ENCODE data around the gene NRXN3. TPM values are rescaled to one million over a fixed set of nuclear protein-coding genes. Genes with fewer than 3 reads are reported as not detected.

NRXN3 gene
- total and polyA plus RNA-seq, 3 experiments from 2014 or later, result not detected

DNA sequence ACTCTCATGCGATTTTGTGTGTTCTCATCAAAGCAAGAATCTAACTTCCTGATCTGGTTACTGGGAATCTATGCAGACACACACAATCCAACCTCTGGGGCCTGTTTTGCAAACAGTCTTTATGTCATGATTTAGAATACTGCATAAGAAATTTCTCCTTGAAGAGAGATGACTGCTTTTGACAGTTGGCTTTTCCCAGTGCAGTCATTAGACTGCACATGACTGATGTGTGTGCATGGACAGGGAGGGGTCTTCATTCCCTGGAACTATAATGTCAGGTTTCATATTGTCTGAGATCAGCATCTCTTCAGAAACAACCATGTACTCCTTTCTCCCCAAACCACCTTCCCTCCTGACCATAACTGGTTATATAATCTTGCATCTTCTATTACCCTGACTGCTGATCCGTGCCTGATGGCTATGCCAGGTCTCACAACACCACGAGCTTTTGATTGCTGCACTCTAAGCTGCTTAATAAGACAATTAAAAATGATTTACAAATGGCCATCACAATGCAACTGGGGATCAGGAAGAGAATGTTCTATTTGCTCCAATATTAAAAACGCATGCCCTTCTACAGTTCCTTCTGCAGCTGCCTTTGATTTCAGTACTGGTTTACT is 995.4 kb downstream of the NRXN3 start:
- H3K27ac Mint-ChIP-seq, result no peak overlapping the region
- H3K36me3 ChIP-seq (ENCODE audit: insufficient read depth, low read length), result no peaks in the 10 kb centered on the region
- ChIA-PET CTCF (no interaction called here), POLR2A (no interaction called here)
- no peak overlapping the region for H3K4me3 Mint-ChIP-seq
- H3K27me3 Mint-ChIP-seq, result no peaks in the 10 kb centered on the region
- H3K27ac ChIP-seq (ENCODE audit: low read depth, low read length), result no peak overlapping the region
- no peak for DNase-seq
- no peak overlapping the region for H3K4me3 ChIP-seq (ENCODE audit: low read length)
- no peaks in the 10 kb centered on the region for H3K4me1 Mint-ChIP-seq
- H3K9me3 ChIP-seq (ENCODE audit: low read length), result no peaks in the 10 kb centered on the region
- no peaks in the 10 kb centered on the region for H3K4me1 ChIP-seq (ENCODE audit: insufficient read depth, low read length)
- H3K9me3 Mint-ChIP-seq, result peaks cover 5 to 33% (median 12%) of the 10 kb centered on the region in 5 donors
- no peaks in the 10 kb centered on the region for H3K27me3 ChIP-seq (ENCODE audit: insufficient read depth, low read length, poor library complexity, severe bottlenecking)
- H3K36me3 Mint-ChIP-seq, result no peaks in the 10 kb centered on the region

GRCh38 chr14:79166171-79166570 is 996.0 kb downstream of the NRXN3 start:
- Histone ChIP-seq H3K27ac (ENCODE audit: low read depth, low read length) (no peak overlapping the region), H3K4me3 (ENCODE audit: low read length) (no peak overlapping the region), H3K36me3 (ENCODE audit: insufficient read depth, low read length) (no peaks in the 10 kb centered on the region), H3K27me3 (ENCODE audit: insufficient read depth, low read length, poor library complexity, severe bottlenecking) (no peaks in the 10 kb centered on the region), H3K9me3 (ENCODE audit: low read length) (no peaks in the 10 kb centered on the region), H3K4me1 (ENCODE audit: insufficient read depth, low read length) (no peaks in the 10 kb centered on the region)
- Mint-ChIP-seq H3K27ac (no peak overlapping the region), H3K36me3 (no peaks in the 10 kb centered on the region), H3K9me3 (peaks cover 3 to 35% (median 7%) of the 10 kb centered on the region in 5 donors), H3K4me1 (no peaks in the 10 kb centered on the region), H3K27me3 (no peaks in the 10 kb centered on the region), H3K4me3 (no peak overlapping the region)
- POLR2A ChIA-PET, result no interaction called here
- CTCF ChIA-PET, result no interaction called here
- DNase-seq, result no peak

DNA sequence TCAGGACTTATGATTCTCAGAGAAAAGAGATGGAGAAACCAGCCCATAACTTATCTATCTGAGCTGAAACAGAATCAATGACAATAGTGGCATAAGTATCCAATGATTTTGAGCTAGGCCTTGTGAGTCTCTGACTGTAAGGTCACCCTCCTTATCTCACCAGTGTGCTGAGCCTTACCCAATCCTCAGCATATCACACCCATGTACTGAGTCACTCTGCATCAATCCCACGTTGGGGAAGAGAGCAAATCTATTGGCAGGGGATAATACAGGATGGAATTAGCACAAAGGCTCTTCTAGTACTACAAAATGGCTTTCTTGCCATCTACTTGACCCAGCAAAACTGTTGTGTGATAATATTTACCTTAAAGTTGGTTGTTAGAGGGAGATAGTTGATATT is 997.8 kb downstream of the NRXN3 start:
- Mint-ChIP-seq H3K27ac (no peak overlapping the region), H3K27me3 (no peaks in the 10 kb centered on the region), H3K9me3 (peaks cover 3 to 29% (median 6%) of the 10 kb centered on the region in 5 donors), H3K36me3 (no peaks in the 10 kb centered on the region), H3K4me3 (no peak overlapping the region), H3K4me1 (no peaks in the 10 kb centered on the region)
- Histone ChIP-seq H3K9me3 (ENCODE audit: low read length) (no peaks in the 10 kb centered on the region), H3K4me1 (ENCODE audit: insufficient read depth, low read length) (no peaks in the 10 kb centered on the region), H3K36me3 (ENCODE audit: insufficient read depth, low read length) (no peaks in the 10 kb centered on the region), H3K4me3 (ENCODE audit: low read length) (no peak overlapping the region), H3K27ac (ENCODE audit: low read depth, low read length) (no peak overlapping the region), H3K27me3 (ENCODE audit: insufficient read depth, low read length, poor library complexity, severe bottlenecking) (no peaks in the 10 kb centered on the region)
- CTCF ChIA-PET, result no interaction called here
- POLR2A ChIA-PET, result no interaction called here
- no peak for DNase-seq

- Histone ChIP-seq H3K4me1 (ENCODE audit: insufficient read depth, low read length) (no peaks in the 10 kb centered on the region), H3K27ac (ENCODE audit: low read depth, low read length) (no peak overlapping the region), H3K4me3 (ENCODE audit: low read length) (no peak overlapping the region), H3K9me3 (ENCODE audit: low read length) (no peaks in the 10 kb centered on the region), H3K27me3 (ENCODE audit: insufficient read depth, low read length, poor library complexity, severe bottlenecking) (no peaks in the 10 kb centered on the region), H3K36me3 (ENCODE audit: insufficient read depth, low read length) (no peaks in the 10 kb centered on the region)
- H3K4me3 Mint-ChIP-seq, result no peak overlapping the region
- no peak overlapping the region for H3K27ac Mint-ChIP-seq
- H3K36me3 Mint-ChIP-seq, result peaks cover 0 to under 1% (median 0%) of the 10 kb centered on the region in 3 donors
- POLR2A ChIA-PET, result no interaction called here
- DNase-seq, result no peak
- CTCF ChIA-PET, result no interaction called here
- peaks cover 0 to 20% (median 1%) of the 10 kb centered on the region in 5 donors for H3K9me3 Mint-ChIP-seq
- no peaks in the 10 kb centered on the region for H3K27me3 Mint-ChIP-seq
- H3K4me1 Mint-ChIP-seq, result no peaks in the 10 kb centered on the region
Observed at GRCh38 chr14:79175671-79176070, 1005.5 kb downstream of the NRXN3 start.

DNA sequence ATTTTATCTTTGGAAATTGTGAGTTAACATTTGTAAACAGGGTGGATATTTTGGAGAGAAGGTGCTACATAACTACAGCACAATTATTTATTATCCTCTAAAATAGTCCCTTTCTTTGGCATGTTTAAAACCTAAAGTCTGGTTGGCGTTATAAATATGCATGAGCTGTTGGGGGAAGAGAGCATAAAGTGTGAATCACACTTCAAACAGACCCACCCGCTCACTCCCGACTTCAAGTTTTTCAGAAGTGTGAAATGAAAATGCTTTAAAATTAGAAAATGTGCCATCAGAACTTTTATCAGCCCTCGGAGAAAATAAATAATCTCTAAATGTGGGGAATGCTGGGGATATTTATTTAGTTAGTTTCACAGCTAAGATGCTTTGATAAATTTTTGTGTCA is 1006.9 kb downstream of the NRXN3 start:
- H3K9me3 Mint-ChIP-seq, result peaks cover 0 to 16% (median 3%) of the 10 kb centered on the region in 5 donors
- ChIA-PET POLR2A (no interaction called here), CTCF (no interaction called here)
- Histone ChIP-seq H3K9me3 (ENCODE audit: low read length) (no peaks in the 10 kb centered on the region), H3K27me3 (ENCODE audit: insufficient read depth, low read length, poor library complexity, severe bottlenecking) (no peaks in the 10 kb centered on the region), H3K27ac (ENCODE audit: low read depth, low read length) (no peak overlapping the region), H3K36me3 (ENCODE audit: insufficient read depth, low read length) (no peaks in the 10 kb centered on the region), H3K4me3 (ENCODE audit: low read length) (no peak overlapping the region), H3K4me1 (ENCODE audit: insufficient read depth, low read length) (no peaks in the 10 kb centered on the region)
- no peak for DNase-seq
- H3K27ac Mint-ChIP-seq, result no peak overlapping the region
- H3K4me1 Mint-ChIP-seq, result no peaks in the 10 kb centered on the region
- no peak overlapping the region for H3K4me3 Mint-ChIP-seq
- H3K27me3 Mint-ChIP-seq, result no peaks in the 10 kb centered on the region
- peaks cover 0 to 1% (median 0%) of the 10 kb centered on the region in 3 donors for H3K36me3 Mint-ChIP-seq

GRCh38 chr14:79178719-79179118 is 1008.5 kb downstream of the NRXN3 start:
- peaks cover 0 to 16% (median 3%) of the 10 kb centered on the region in 5 donors for H3K9me3 Mint-ChIP-seq

GRCh38 chr14:79179985-79180384 is 1009.8 kb downstream of the NRXN3 start:
- no peak overlapping the region for H3K27ac Mint-ChIP-seq

More at GRCh38 chr14:79178719-79179118, 1008.5 kb downstream of the NRXN3 start:
- no peak for DNase-seq
- Mint-ChIP-seq H3K4me1 (no peaks in the 10 kb centered on the region), H3K27ac (no peak overlapping the region), H3K36me3 (peaks cover 0 to 1% (median 0%) of the 10 kb centered on the region in 3 donors), H3K27me3 (no peaks in the 10 kb centered on the region), H3K4me3 (no peak overlapping the region)
- Histone ChIP-seq H3K27me3 (ENCODE audit: insufficient read depth, low read length, poor library complexity, severe bottlenecking) (no peaks in the 10 kb centered on the region), H3K27ac (ENCODE audit: low read depth, low read length) (no peak overlapping the region), H3K9me3 (ENCODE audit: low read length) (no peaks in the 10 kb centered on the region), H3K4me3 (ENCODE audit: low read length) (no peak overlapping the region), H3K4me1 (ENCODE audit: insufficient read depth, low read length) (no peaks in the 10 kb centered on the region), H3K36me3 (ENCODE audit: insufficient read depth, low read length) (no peaks in the 10 kb centered on the region)
- CTCF ChIA-PET, result no interaction called here
- POLR2A ChIA-PET, result no interaction called here

DNA sequence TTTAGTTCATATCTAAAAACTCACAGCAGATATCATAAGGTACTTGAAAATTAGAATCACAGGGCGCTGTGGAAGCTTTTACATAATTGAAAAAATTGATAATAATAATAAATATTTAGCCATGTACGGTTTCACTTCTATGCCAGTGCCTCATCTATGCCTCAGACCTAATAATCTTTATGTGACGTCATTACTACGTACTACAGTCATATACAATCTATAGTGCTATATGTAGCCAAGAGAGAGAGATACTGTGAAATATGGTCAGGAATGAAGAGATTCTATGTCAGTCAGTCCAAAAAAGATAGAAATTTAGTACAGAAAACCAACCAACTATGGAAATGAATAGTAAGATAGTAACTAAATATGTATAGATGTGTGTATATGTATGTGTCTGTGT is 1010.5 kb downstream of the NRXN3 start:
- peaks cover 0 to 1% (median 0%) of the 10 kb centered on the region in 3 donors for H3K36me3 Mint-ChIP-seq
- H3K4me1 ChIP-seq (ENCODE audit: insufficient read depth, low read length), result no peaks in the 10 kb centered on the region
- peaks cover 0 to 12% (median 2%) of the 10 kb centered on the region in 5 donors for H3K9me3 Mint-ChIP-seq
- no peak overlapping the region for H3K27ac Mint-ChIP-seq
- no peaks in the 10 kb centered on the region for H3K36me3 ChIP-seq (ENCODE audit: insufficient read depth, low read length)
- DNase-seq, result no peak
- H3K4me3 Mint-ChIP-seq, result no peak overlapping the region
- POLR2A ChIA-PET, result no interaction called here
- H3K27me3 ChIP-seq (ENCODE audit: insufficient read depth, low read length, poor library complexity, severe bottlenecking), result no peaks in the 10 kb centered on the region
- no peaks in the 10 kb centered on the region for H3K4me1 Mint-ChIP-seq
- H3K27me3 Mint-ChIP-seq, result no peaks in the 10 kb centered on the region
- no peak overlapping the region for H3K4me3 ChIP-seq (ENCODE audit: low read length)
- H3K27ac ChIP-seq (ENCODE audit: low read depth, low read length), result no peak overlapping the region
- CTCF ChIA-PET, result no interaction called here
- no peaks in the 10 kb centered on the region for H3K9me3 ChIP-seq (ENCODE audit: low read length)

More at GRCh38 chr14:79179985-79180384, 1009.8 kb downstream of the NRXN3 start:
- POLR2A ChIA-PET, result no interaction called here
- no peak overlapping the region for H3K27ac ChIP-seq (ENCODE audit: low read depth, low read length)
- Mint-ChIP-seq H3K36me3 (peaks cover 0 to 1% (median 0%) of the 10 kb centered on the region in 3 donors), H3K9me3 (peaks cover 0 to 12% (median 3%) of the 10 kb centered on the region in 5 donors), H3K27me3 (no peaks in the 10 kb centered on the region), H3K4me3 (no peak overlapping the region), H3K4me1 (no peaks in the 10 kb centered on the region)
- no peaks in the 10 kb centered on the region for H3K9me3 ChIP-seq (ENCODE audit: low read length)
- no peak overlapping the region for H3K4me3 ChIP-seq (ENCODE audit: low read length)
- no peak for DNase-seq
- H3K27me3 ChIP-seq (ENCODE audit: insufficient read depth, low read length, poor library complexity, severe bottlenecking), result no peaks in the 10 kb centered on the region
- no peaks in the 10 kb centered on the region for H3K36me3 ChIP-seq (ENCODE audit: insufficient read depth, low read length)
- CTCF ChIA-PET, result no interaction called here
- H3K4me1 ChIP-seq (ENCODE audit: insufficient read depth, low read length), result no peaks in the 10 kb centered on the region

All from CD8-positive, alpha-beta memory T cell (primary cell).